ENCODE data around the gene FAM9B. TPM values are rescaled to one million over a fixed set of nuclear protein-coding genes. Genes with fewer than 3 reads are reported as not detected.
A peak's percentile ranks its signal among the peaks of the same experiment; 100 is the strongest.

The FAM9B gene
- total and polyA plus RNA-seq, 2 of the 4 experiments (the other 2 are of a cell fraction) = not detected

DNA sequence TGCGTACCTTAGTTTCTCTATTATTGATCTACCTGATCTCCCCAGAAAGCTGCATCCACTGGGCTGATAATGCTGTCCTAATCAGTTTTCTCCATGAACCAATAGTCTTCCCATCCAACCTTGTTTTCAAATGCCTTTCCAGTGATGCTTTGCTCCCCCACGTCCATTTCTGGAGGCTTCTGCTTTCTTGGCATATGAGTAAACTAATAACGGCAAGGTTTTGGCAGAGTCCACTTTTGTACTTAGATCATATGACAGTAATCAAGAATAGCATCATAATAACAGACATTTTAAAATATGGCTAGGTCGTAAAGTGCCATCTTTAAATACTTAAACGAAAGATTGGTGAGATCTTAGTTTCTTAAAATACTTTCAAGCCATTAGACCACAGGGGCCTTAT is 38.4 kb upstream of the FAM9B start:
- H3K23ac ChIP-seq (ENCODE audit: low read depth, low read length) = no peak overlapping the region
- H2BK20ac ChIP-seq (ENCODE audit: low read depth, low read length) = no peak overlapping the region
- no peaks in the 10 kb centered on the region for H4K20me1 ChIP-seq (ENCODE audit: insufficient read depth, low read length)
- in situ Hi-C loops (cut with MboI; ENCODE audit: low sequenced_read_pairs) (no loop called here), dilution Hi-C loops (cut with HindIII; ENCODE audit: low sequenced_read_pairs, unreplicated experiment) (no loop called here), intact Hi-C loops (cut with micrococcal nuclease) (no loop called here)
- H3K4me2 ChIP-seq (ENCODE audit: low read depth, low read length) = no peak overlapping the region
- H2AK9ac ChIP-seq (replicated peaks; ENCODE audit: low read depth, low read length, poor library complexity) = no peak overlapping the region
- WGBS, 2 experiments (ENCODE audit: extremely low coverage in 2 of 2, insufficient read length in 1 of 2) = 75% methylated on average over 1 of the region's 5 CpGs; no CpG with 5 or more reads in 1 of the 2 experiments
- H3K4me1 ChIP-seq (ENCODE audit: control insufficient read depth, insufficient read depth, low read length) = peaks cover 2% of the 10 kb centered on the region; the same call in 1 of the 2 replicates
- H2AFZ ChIP-seq (replicated peaks; ENCODE audit: low read length, poor library complexity) = no peak overlapping the region
- TF ChIP-seq MXI1 (IDR thresholded peaks at IDR 0.05; ENCODE audit: borderline replicate concordance, low read depth, low read length) (no peak), RAD21 (IDR thresholded peaks at IDR 0.05; ENCODE audit: low read length) (no peak), MAZ (IDR thresholded peaks at IDR 0.05; ENCODE audit: borderline replicate concordance, low read depth, low read length) (no peak), FOS (IDR thresholded peaks at IDR 0.05; ENCODE audit: low read depth, low read length) (no peak), SMC3 (IDR thresholded peaks at IDR 0.05; ENCODE audit: low read depth, low read length) (no peak), POLR2A (IDR thresholded peaks at IDR 0.05; ENCODE audit: low read depth, low read length) (no peak), MAFK (IDR thresholded peaks at IDR 0.05; ENCODE audit: low read depth, low read length) (no peak), CEBPB (IDR thresholded peaks at IDR 0.05; ENCODE audit: low read depth, low read length) (no peak), CHD1 (IDR thresholded peaks at IDR 0.05; ENCODE audit: low read depth, low read length) (no peak), BHLHE40 (IDR thresholded peaks at IDR 0.05; ENCODE audit: low read depth, low read length) (no peak), RCOR1 (IDR thresholded peaks at IDR 0.05; ENCODE audit: insufficient replicate concordance, low read length) (no peak), RFX5 (IDR thresholded peaks at IDR 0.05; ENCODE audit: low read depth, low read length) (no peak), NFE2L2 (IDR thresholded peaks at IDR 0.05; ENCODE audit: low read depth, low read length) (no peak)
- TF ChIP-seq, protein P1, sequence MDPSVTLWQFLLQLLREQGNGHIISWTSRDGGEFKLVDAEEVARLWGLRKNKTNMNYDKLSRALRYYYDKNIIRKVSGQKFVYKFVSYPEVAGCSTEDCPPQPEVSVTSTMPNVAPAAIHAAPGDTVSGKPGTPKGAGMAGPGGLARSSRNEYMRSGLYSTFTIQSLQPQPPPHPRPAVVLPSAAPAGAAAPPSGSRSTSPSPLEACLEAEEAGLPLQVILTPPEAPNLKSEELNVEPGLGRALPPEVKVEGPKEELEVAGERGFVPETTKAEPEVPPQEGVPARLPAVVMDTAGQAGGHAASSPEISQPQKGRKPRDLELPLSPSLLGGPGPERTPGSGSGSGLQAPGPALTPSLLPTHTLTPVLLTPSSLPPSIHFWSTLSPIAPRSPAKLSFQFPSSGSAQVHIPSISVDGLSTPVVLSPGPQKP (IDR thresholded peaks at IDR 0.05; ENCODE audit: borderline replicate concordance, low read depth, low read length) = no peak
- TF ChIP-seq, protein P2, sequence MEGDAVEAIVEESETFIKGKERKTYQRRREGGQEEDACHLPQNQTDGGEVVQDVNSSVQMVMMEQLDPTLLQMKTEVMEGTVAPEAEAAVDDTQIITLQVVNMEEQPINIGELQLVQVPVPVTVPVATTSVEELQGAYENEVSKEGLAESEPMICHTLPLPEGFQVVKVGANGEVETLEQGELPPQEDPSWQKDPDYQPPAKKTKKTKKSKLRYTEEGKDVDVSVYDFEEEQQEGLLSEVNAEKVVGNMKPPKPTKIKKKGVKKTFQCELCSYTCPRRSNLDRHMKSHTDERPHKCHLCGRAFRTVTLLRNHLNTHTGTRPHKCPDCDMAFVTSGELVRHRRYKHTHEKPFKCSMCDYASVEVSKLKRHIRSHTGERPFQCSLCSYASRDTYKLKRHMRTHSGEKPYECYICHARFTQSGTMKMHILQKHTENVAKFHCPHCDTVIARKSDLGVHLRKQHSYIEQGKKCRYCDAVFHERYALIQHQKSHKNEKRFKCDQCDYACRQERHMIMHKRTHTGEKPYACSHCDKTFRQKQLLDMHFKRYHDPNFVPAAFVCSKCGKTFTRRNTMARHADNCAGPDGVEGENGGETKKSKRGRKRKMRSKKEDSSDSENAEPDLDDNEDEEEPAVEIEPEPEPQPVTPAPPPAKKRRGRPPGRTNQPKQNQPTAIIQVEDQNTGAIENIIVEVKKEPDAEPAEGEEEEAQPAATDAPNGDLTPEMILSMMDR (conservative IDR thresholded peaks at IDR 0.05; ENCODE audit: low read depth, low read length) = no peak
- TF ChIP-seq, protein P3, sequence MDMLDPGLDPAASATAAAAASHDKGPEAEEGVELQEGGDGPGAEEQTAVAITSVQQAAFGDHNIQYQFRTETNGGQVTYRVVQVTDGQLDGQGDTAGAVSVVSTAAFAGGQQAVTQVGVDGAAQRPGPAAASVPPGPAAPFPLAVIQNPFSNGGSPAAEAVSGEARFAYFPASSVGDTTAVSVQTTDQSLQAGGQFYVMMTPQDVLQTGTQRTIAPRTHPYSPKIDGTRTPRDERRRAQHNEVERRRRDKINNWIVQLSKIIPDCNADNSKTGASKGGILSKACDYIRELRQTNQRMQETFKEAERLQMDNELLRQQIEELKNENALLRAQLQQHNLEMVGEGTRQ (IDR thresholded peaks at IDR 0.05; ENCODE audit: low read depth, low read length) = no peak
- H2BK15ac ChIP-seq (ENCODE audit: low read depth, low read length) = no peak overlapping the region
- no peak overlapping the region for H2AK5ac ChIP-seq (ENCODE audit: low read depth, low read length)
- ATAC-seq (ENCODE audit: low read depth) = no peak
- no peak overlapping the region for H3K4ac ChIP-seq (ENCODE audit: low read depth, low read length)
- no peak overlapping the region for H3K4me3 ChIP-seq (ENCODE audit: insufficient read depth, low read depth, low read length)
- H4K8ac ChIP-seq (ENCODE audit: low read depth in 2 of 2, low read length in 2 of 2) = no peak overlapping the region
- H3K14ac ChIP-seq (replicated peaks; ENCODE audit: low read depth, low read length) = no peak overlapping the region
- DNase-seq = peak; percentile 29
- no peaks in the 10 kb centered on the region for H3K27me3 ChIP-seq (ENCODE audit: control insufficient read depth, insufficient read depth, low read length)
- no peak overlapping the region for H3K27ac ChIP-seq (ENCODE audit: insufficient read depth, low read length)
- no peak overlapping the region for H3K9ac ChIP-seq (ENCODE audit: low read depth, low read length)
- H3K79me1 ChIP-seq (ENCODE audit: low read depth in 1 of 2, low read length in 2 of 2) = no peaks in the 10 kb centered on the region
- no peak overlapping the region for H4K5ac ChIP-seq (ENCODE audit: low read depth, low read length)
- H2BK5ac ChIP-seq (ENCODE audit: low read depth, low read length, poor library complexity, severe bottlenecking) = no peak overlapping the region
- no peak overlapping the region for H3K56ac ChIP-seq (ENCODE audit: extremely low read depth, insufficient read depth, low read length)
- no peak overlapping the region for H3K18ac ChIP-seq (ENCODE audit: low read depth, low read length)
- no TSS peak for BruUV-seq (replicated peaks)
- H4K91ac ChIP-seq (ENCODE audit: insufficient read depth, low read depth, low read length) = no peak overlapping the region
- H3K36me3 ChIP-seq (ENCODE audit: control insufficient read depth, insufficient read depth, low read length) = no peaks in the 10 kb centered on the region
- no peaks in the 10 kb centered on the region for H3K9me3 ChIP-seq (ENCODE audit: control insufficient read depth, insufficient read depth, low read length)
- ChIA-PET CTCF (no interaction called here), POLR2A (ENCODE audit: unreplicated experiment) (no interaction called here)
- no peaks in the 10 kb centered on the region for H3K9me1 ChIP-seq (ENCODE audit: insufficient read depth, low read length)
- no peak overlapping the region for H2BK120ac ChIP-seq (ENCODE audit: low read depth, low read length)
